Raji (cell line): Measurements from ENCODE around the gene RNF224.
A peak's percentile ranks its signal among the peaks of the same experiment; 100 is the strongest.

Source experiments
- POLR2A ChIP-seq: IDR thresholded peaks from 2 replicates; pipeline ENCODE4 v1.6.1; 2011; ENCODE audit warnings: low read depth, low read length, control low read depth; ENCODE audit not compliant: insufficient read depth

RNF224 gene

DNA sequence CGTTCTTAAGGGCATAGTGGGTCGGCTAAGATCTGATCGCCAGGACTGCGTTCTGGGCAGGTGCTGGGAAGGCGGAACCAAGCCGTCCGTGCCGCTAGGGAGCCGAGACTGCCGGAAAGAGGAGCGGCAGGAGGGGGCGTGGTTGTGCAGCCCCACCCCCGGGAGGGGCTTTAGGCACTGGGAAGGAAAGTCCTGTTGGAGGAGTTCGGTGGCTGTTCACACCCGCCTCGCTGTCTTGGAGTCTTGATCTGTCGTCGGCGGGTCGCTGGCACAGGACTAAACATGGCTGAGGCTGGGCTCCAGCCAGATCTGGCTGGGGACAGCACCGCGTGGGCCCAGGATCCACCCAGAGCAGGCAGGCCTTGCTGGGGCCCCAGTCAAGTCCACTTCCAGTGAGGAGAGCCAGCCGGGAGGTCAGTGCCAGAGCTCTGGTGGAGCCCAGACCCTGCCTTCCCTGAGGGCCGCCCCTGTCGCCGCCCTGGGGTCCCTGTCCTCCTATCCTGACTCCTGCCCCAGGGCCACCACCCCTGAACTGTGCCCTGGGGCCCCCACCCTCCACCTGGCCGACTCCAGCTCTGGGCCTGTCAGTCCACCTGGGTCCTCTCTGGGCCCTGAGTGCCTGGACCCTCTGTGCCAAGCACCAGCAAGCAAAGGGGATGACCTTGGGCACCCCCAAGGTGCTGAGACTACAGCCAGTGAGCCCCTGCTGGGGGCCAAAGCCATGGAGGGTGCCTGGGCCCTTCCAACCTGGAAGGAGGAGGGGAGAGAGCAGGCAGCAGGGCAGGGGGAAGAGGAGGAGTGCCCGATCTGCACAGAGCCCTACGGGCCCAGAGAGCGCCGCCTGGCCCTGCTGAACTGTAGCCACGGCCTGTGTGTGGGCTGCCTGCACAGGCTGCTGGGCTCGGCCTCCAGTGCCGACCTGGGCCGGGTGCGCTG lies 9.8 kb upstream of the RNF224 start:
- no peak for TF ChIP-seq POLR2A

- no peak for TF ChIP-seq POLR2A
Measured at GRCh38 chr9:137218212-137218753, 9.0 kb upstream of the RNF224 start.

- no peak for TF ChIP-seq POLR2A
Measured at GRCh38 chr9:137218754-137219271, 8.5 kb upstream of the RNF224 start.

DNA sequence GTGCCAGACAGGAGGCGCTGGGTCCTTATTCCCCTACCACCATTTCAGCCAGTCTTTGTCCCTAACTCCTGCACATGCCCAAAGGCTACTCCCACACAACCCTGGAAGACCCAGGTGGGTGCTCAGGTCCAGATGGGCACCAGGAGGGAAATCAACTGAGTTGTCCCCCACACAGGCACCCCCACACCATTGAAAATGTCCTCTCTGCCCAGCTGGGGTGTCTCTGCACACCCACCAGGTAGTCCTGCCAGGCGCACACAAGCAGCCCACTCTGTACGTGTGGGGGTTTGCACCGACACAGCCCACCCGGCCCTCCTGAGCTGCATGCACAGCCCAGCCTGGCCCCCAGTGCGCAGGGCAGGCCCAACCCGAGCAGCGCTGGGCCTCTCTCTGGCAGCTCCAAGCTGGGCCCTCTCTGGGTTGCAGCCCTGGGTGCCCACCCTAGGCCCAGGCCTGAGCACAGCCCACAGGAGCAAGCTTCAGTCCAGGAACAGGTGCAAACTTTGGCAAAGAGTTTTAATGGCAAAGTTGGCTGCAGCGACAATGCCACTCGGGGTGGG lies 7.5 kb upstream of the RNF224 start:
- no peak for TF ChIP-seq POLR2A

- TF ChIP-seq POLR2A = no peak
Measured at GRCh38 chr9:137220317-137221094, 6.8 kb upstream of the RNF224 start.

DNA sequence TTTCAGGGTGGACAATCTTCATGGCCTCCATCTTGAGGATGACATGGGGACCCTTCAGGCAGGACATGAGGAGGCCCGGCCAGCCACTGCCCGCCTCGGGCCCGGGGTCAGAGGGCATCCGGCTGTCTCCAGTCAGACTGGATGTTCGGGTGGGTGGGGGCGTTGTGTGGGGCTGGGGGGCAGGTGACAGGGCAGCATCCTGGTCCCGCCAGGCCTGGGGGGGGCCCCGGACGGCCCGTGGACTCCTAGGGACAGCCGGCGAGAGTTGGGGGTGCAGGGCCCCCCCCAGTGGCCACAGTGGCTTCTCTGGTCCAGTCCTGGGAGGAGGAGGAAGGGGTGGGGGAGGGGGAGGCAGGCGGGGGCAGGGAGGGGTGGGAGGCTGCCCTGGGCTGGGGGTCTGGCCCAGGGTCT lies 6.2 kb upstream of the RNF224 start:
- no peak for TF ChIP-seq POLR2A

- TF ChIP-seq POLR2A = no peak
Measured at GRCh38 chr9:137221506-137222111, 5.7 kb upstream of the RNF224 start.

DNA sequence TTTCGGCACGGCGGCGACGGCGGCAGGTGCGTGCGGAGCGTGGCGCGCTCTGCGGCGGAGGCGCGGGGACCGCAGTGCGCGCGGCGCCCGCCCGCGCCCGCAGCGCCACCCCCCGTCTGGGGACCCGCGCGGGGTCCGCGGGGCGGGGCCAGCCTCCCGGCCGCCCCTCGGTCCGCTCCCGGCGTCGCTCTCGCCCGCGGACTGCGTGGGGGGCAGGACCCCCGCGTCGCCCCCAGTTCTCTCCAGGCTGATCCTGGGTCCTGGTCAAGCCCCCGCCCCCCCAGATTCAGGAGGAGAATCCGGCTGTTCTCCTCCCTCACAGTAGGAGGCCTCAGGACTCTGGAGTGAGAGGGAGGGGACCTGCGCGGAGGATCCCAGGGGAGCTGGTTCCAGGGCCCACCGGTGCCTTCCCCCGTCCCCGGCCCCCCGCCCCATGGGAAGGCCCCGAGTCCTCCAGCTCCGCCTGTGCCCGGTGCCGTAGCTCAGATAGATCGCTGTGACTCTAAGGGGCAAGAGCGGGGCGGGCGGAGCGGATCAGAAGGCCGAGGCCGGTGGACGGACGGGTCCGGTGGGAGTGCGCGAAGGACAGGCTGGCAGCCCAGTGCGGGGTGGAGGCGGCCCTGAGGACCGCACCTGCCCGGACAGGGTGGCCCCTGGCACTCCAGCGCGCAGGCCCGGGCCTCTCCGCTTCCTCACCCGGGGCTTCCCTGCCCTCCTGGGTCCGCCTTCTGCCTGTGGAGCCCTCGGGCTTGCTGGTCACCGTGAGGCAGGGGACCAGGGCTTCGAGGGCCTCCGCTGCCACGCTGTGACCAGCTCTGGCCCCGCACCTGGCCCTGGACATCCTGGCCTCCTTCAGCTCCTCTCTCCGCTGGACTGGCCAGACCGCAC lies 4.9 kb upstream of the RNF224 start, which contains the start of gene RNF208:
Gene RNF208 (minus strand): TSS at position 51 of the 888 bp plus-strand sequence. CDS start 1,028 bp downstream, outside the sequence.
- TF ChIP-seq POLR2A = no peak

DNA sequence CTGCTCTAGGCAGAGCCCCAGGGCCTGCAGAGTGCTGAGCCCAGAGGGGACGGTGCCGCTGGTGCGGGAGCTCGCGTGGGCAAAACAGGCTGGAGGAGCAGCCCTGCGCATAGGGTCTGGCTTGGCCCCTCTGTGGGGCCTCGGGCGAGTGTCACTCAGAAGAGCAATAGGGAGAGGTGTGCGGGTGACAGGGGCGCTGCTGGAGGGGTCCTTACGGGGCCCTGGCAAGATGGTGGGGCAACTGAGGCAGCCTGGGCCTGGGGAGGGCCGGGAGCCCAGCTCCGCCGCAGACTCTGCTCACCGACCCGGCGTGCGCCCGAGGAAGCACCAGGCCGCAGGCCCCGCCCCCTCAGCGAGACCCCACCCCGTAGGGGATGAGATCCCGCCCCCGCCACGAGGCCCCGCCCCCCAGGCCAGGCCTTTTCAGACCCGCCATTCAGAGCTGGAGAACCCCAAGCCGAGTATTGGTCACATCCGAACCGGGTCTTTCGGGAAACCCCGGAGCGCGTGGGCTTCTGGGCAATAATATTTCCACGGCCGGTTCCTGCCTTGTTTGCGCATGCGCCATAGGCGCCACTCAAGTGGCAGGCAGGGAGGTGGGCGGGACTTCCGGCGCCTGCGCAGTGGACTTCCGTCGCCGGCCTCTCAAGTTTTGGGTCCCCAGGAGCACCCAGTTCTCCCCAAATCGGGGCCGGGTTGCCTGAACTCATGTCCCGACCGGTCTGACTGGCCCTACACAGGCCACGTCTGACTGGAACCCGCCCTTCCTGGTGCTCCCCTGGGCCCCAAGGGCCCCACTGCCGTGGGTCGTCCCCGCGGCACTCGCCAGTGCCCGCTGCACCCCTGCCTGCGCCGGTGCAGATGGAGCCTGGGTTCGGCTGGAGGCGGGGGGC lies 4.0 kb upstream of the RNF224 start:
- TF ChIP-seq POLR2A = peak; percentile 81

- no peak for TF ChIP-seq POLR2A
Measured at GRCh38 chr9:137224830-137225694, 2.2 kb upstream of the RNF224 start, which contains the start of gene CYSRT1. Gene CYSRT1, plus strand, starts transcription at chr9:137225174. Its CDS starts 448 bp downstream, at chr9:137225622.

GRCh38 chr9:137225699-137226331 lies 1.5 kb upstream of the RNF224 start:
- no peak for TF ChIP-seq POLR2A
